K562 (cell line): ENCODE measurements around the gene UBAP2. TPM values are rescaled to one million over a fixed set of nuclear protein-coding genes. Genes with fewer than 3 reads are reported as not detected.

Source experiments
- CBX1 ChIP-seq: sonication (generic); IDR thresholded peaks from 2 replicates; pipeline ENCODE4 v1.6.1; 2016; ENCODE audit warnings: antibody characterized with exemption, low read depth, mild to moderate bottlenecking
- CHD4 ChIP-seq: fragments of 200-600 bp; sonication (generic); IDR thresholded peaks from 3 replicates; pipeline ENCODE4 v1.6.1; 2012; ENCODE audit warnings: low read depth, mild to moderate bottlenecking, mixed read lengths, low read length, inconsistent platforms; ENCODE audit not compliant: insufficient read depth, insufficient replicate concordance, poor library complexity, severe bottlenecking
- CREM ChIP-seq: IDR thresholded peaks from 2 replicates; pipeline ENCODE4 v1.6.1; 2014; ENCODE audit warnings: antibody characterized with exemption, low read depth
- ESRRA ChIP-seq: fragments of 450-650 bp; IDR thresholded peaks from 2 replicates; pipeline ENCODE4 v1.6.1; 2014; ENCODE audit warnings: low read depth, mild to moderate bottlenecking, moderate library complexity, borderline replicate concordance
- ETV5 ChIP-seq: sonication (generic); formaldehyde crosslinking; IDR thresholded peaks from 2 replicates; pipeline ENCODE4 v1.4.0; 2020; ENCODE audit warnings: low read depth, mild to moderate bottlenecking, missing genetic modification reagents
- FOXA1 ChIP-seq: fragments of 450-650 bp; IDR thresholded peaks from 2 replicates; pipeline ENCODE4 v1.6.1; 2016; ENCODE audit warnings: mild to moderate bottlenecking, borderline replicate concordance
- KLF13 ChIP-seq: fragments of 450-650 bp; IDR thresholded peaks from 2 replicates; pipeline ENCODE4 v1.6.1; 2016; ENCODE audit warnings: missing genetic modification characterization, low read depth, mild to moderate bottlenecking, missing compliant biosample characterization, moderate library complexity, borderline replicate concordance
- MBD2 ChIP-seq: sonication (generic); IDR thresholded peaks from 2 replicates; pipeline ENCODE4 v1.6.1; 2016; ENCODE audit warnings: low read depth, borderline replicate concordance
- MTA3 ChIP-seq: fragments of 450-650 bp; formaldehyde crosslinking; IDR thresholded peaks from 2 replicates; pipeline ENCODE4 v1.6.1; 2017; ENCODE audit warnings: mild to moderate bottlenecking, borderline replicate concordance
- MXI1 ChIP-seq: IDR thresholded peaks from 2 replicates; pipeline ENCODE4 v1.6.1; 2011; ENCODE audit warnings: low read depth, mild to moderate bottlenecking, improper control_type of control experiment, low read length
- NR1H2 ChIP-seq: sonication (generic); formaldehyde crosslinking; IDR thresholded peaks from 2 replicates; pipeline ENCODE4 v1.4.0; 2020; ENCODE audit warnings: mild to moderate bottlenecking, missing genetic modification reagents
- NR2C2 ChIP-seq, 2 experiments: fragments of 200-800 bp in 1 of 2; sonication (Bioruptor generic) in 1 of 2; sonication (generic) in 1 of 2; formaldehyde crosslinking in 1 of 2; IDR thresholded peaks; 2 replicates each; pipeline versions ENCODE4 v1.6.1 to v1.8.0; 2016 to 2022; ENCODE audit warnings: mild to moderate bottlenecking in 1 of 2, missing compliant biosample characterization in 1 of 2, missing genetic modification characterization in 1 of 2, missing genetic modification reagents in 1 of 2
- PHB ChIP-seq: fragments of 250-450 bp; sonication (Bioruptor Pico); IDR thresholded peaks from 2 replicates; pipeline ENCODE4 v1.5.0; 2021
- PTRF ChIP-seq: fragments of 450-650 bp; IDR thresholded peaks from 2 replicates; pipeline ENCODE4 v1.6.1; 2016; ENCODE audit warnings: mild to moderate bottlenecking, missing genetic modification characterization, missing compliant biosample characterization
- RFX5 ChIP-seq: IDR thresholded peaks from 2 replicates; pipeline ENCODE4 v1.6.1; 2011; ENCODE audit warnings: low read depth, mild to moderate bottlenecking, improper control_type of control experiment, low read length
- SMAD1 ChIP-seq: fragments of 150-350 bp; IDR thresholded peaks from 2 replicates; pipeline ENCODE4 v1.6.1; 2014; ENCODE audit warnings: low read length, low read depth; ENCODE audit not compliant: partially characterized antibody
- SOX6 ChIP-seq: fragments of 450-650 bp; IDR thresholded peaks from 2 replicates; pipeline ENCODE4 v1.6.1; 2014; ENCODE audit warnings: mild to moderate bottlenecking
- SREBF1 ChIP-seq: fragments of 150-350 bp; IDR thresholded peaks from 2 replicates; pipeline ENCODE4 v1.6.1; 2014; ENCODE audit warnings: antibody characterized with exemption, low read depth, low read length, borderline replicate concordance
- polyA plus RNA-seq, 8 experiments: library from polyadenylated mRNA; depleted of rRNA in 4 of 8; stranded (reverse) in 5 of 8; unstranded in 3 of 8; fragments of >200 nt; fragmentation: Nextera tagmentation in 2 of 8; fragmentation: Illumina TruSeq in 1 of 8; extraction: Ambion mirVana in 2 of 8; extraction: Trizol in 1 of 8; gene quantifications; 2 replicates each; pipeline versions ENCODE4 v1.2.1 to v1.2.3, GENCODE V29; 2011 to 2014; ENCODE audit warnings: inconsistent platforms in 1 of 8, missing spikeins in 1 of 8
- total RNA-seq, 7 experiments: library from RNA; depleted of rRNA in 6 of 7; stranded (reverse); fragments of >200 nt in 6 of 7; fragmentation: Illumina TruSeq in 2 of 7; extraction: Trizol in 2 of 7; gene quantifications; 2 replicates each; pipeline versions ENCODE4 v1.2.1 to v1.2.3, GENCODE V29; 2011 to 2021; ENCODE audit warnings: low replicate concordance in 1 of 7
- TF ChIP-seq, protein P1 (sequence below): IDR thresholded peaks from 2 replicates; pipeline ENCODE4 v1.6.1; 2012; ENCODE audit warnings: low read depth, low read length, improper control_type of control experiment, borderline replicate concordance
- TF ChIP-seq, protein P2 (sequence below): sonication (generic); formaldehyde crosslinking; IDR thresholded peaks from 2 replicates; pipeline ENCODE4 v1.8.0; 2023; ENCODE audit warnings: mild to moderate bottlenecking, missing genetic modification reagents
- TF ChIP-seq, protein P3 (sequence below): sonication (generic); formaldehyde crosslinking; IDR thresholded peaks from 2 replicates; pipeline ENCODE4 v1.8.0; 2022; ENCODE audit warnings: mild to moderate bottlenecking, low read depth, missing genetic modification reagents

Gene UBAP2
- total and polyA plus RNA-seq, 9 of the 15 experiments (the other 6 are each of a cell fraction or from before 2014, with no cell fraction given), result 8.7 to 47.9 (median 18.7) TPM

DNA sequence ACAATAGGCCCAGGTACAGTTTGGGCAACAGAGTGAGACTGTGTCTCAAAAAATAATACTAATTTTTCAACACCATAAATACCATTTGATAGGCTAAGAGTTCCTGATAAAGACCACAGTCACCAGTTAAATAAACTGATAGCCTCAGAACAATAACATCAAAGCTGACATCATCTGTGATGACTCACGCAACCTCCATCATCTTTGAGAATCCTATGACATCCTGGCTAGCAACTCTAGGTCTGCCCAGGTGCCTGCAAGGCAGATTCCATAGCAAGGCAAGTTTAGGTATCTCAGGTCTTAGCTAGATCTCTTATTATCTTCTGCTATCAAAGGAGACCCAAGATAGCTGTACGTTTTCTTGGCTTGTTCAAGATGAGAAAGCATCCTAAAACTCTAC is 30.5 kb upstream of the UBAP2 start (continued):
- TF ChIP-seq, protein P1, sequence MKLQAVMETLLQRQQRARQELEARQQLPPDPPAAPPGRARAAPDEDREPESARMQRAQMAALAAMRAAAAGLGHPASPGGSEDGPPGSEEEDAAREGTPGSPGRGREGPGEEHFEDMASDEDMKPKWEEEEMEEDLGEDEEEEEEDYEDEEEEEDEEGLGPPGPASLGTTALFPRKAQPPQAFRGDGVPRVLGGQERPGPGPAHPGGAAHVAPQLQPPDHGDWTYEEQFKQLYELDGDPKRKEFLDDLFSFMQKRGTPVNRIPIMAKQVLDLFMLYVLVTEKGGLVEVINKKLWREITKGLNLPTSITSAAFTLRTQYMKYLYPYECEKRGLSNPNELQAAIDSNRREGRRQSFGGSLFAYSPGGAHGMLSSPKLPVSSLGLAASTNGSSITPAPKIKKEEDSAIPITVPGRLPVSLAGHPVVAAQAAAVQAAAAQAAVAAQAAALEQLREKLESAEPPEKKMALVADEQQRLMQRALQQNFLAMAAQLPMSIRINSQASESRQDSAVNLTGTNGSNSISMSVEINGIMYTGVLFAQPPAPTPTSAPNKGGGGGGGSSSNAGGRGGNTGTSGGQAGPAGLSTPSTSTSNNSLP, result no peak
- TF ChIP-seq FOXA1 (no peak), CBX1 (no peak), MXI1 (no peak), NR2C2 (CRISPR knock-in tag; IDR thresholded peaks at IDR 0.05) (no peak), NR2C2 (tag; IDR thresholded peaks at IDR 0.05) (no peak), SREBF1 (no peak), CREM (peak; percentile 58; the same call in 1 of the 2 replicates), KLF13 (tag) (no peak), ETV5 (CRISPR knock-in tag) (no peak), NR1H2 (no peak), MBD2 (no peak), SMAD1 (no peak), MTA3 (no peak), PTRF (tag) (no peak), PHB (CRISPR knock-in tag) (no peak), CHD4 (no peak), SOX6 (0 out of 2 replicates have a peak, but pooled peaks have one; percentile 16), RFX5 (no peak), ESRRA (no peak)
- TF ChIP-seq, protein P2, sequence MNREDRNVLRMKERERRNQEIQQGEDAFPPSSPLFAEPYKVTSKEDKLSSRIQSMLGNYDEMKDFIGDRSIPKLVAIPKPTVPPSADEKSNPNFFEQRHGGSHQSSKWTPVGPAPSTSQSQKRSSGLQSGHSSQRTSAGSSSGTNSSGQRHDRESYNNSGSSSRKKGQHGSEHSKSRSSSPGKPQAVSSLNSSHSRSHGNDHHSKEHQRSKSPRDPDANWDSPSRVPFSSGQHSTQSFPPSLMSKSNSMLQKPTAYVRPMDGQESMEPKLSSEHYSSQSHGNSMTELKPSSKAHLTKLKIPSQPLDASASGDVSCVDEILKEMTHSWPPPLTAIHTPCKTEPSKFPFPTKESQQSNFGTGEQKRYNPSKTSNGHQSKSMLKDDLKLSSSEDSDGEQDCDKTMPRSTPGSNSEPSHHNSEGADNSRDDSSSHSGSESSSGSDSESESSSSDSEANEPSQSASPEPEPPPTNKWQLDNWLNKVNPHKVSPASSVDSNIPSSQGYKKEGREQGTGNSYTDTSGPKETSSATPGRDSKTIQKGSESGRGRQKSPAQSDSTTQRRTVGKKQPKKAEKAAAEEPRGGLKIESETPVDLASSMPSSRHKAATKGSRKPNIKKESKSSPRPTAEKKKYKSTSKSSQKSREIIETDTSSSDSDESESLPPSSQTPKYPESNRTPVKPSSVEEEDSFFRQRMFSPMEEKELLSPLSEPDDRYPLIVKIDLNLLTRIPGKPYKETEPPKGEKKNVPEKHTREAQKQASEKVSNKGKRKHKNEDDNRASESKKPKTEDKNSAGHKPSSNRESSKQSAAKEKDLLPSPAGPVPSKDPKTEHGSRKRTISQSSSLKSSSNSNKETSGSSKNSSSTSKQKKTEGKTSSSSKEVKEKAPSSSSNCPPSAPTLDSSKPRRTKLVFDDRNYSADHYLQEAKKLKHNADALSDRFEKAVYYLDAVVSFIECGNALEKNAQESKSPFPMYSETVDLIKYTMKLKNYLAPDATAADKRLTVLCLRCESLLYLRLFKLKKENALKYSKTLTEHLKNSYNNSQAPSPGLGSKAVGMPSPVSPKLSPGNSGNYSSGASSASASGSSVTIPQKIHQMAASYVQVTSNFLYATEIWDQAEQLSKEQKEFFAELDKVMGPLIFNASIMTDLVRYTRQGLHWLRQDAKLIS (CRISPR knock-in tag), result no peak
- TF ChIP-seq, protein P3, sequence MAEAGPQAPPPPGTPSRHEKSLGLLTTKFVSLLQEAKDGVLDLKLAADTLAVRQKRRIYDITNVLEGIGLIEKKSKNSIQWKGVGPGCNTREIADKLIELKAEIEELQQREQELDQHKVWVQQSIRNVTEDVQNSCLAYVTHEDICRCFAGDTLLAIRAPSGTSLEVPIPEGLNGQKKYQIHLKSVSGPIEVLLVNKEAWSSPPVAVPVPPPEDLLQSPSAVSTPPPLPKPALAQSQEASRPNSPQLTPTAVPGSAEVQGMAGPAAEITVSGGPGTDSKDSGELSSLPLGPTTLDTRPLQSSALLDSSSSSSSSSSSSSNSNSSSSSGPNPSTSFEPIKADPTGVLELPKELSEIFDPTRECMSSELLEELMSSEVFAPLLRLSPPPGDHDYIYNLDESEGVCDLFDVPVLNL (CRISPR knock-in tag), result no peak
